Small intestine (tissue), 7 donors: ENCODE data around the gene SLC39A5. TPM values are rescaled to one million over a fixed set of nuclear protein-coding genes. Genes with fewer than 3 reads are reported as not detected.
"Not testable (repeated sequence)": the region's sequence is repeated elsewhere in the genome, so short reads cannot be mapped to it uniquely, and the experiment has no call there.

Source experiments
- DNase-seq, 2 donors: peaks; one replicate each; pipeline versions ENCODE4 v3.0.0 to v3.0.0-alpha.2; 2013
- FAIRE-seq: peaks from 2 replicates; lab custom pipeline; 2012; peaks lifted over from hg19 to GRCh38; lab: Jason Lieb, UNC
- H3K27ac ChIP-seq, 3 donors: one replicate each; pipeline ENCODE4 v1.5.1; 2013; ENCODE audit warnings: low read length in 2 of 3, mild to moderate bottlenecking in 2 of 3, control low read depth in 1 of 3, inconsistent platforms in 1 of 3, low read depth in 1 of 3, moderate library complexity in 1 of 3
- H3K27me3 ChIP-seq, 3 donors: one replicate each; pipeline ENCODE4 v1.6.1; 2013; ENCODE audit warnings: low read length in 3 of 3, inconsistent platforms in 1 of 3; ENCODE audit not compliant: control insufficient read depth in 3 of 3, insufficient read depth in 3 of 3
- H3K36me3 ChIP-seq, 3 donors: one replicate each; pipeline ENCODE4 v1.6.1; 2013; ENCODE audit warnings: low read length in 3 of 3, inconsistent platforms in 1 of 3, low read depth in 1 of 3, mild to moderate bottlenecking in 1 of 3, moderate library complexity in 1 of 3; ENCODE audit not compliant: control insufficient read depth in 3 of 3, insufficient read depth in 2 of 3
- H3K4me1 ChIP-seq, 3 donors: one replicate each; pipeline ENCODE4 v1.6.1; 2013; ENCODE audit warnings: low read length in 2 of 3, inconsistent platforms in 1 of 3, low read depth in 1 of 3, mild to moderate bottlenecking in 1 of 3, moderate library complexity in 1 of 3; ENCODE audit not compliant: control insufficient read depth in 3 of 3, insufficient read depth in 2 of 3
- H3K4me3 ChIP-seq, 3 donors: one replicate each; pipeline ENCODE4 v1.5.1; 2013; ENCODE audit warnings: low read length in 3 of 3, control low read depth in 1 of 3, inconsistent platforms in 1 of 3, low read depth in 1 of 3, mild to moderate bottlenecking in 1 of 3, moderate library complexity in 1 of 3
- H3K9me3 ChIP-seq, 2 donors: one replicate each; pipeline ENCODE4 v1.6.1; 2013; ENCODE audit warnings: low read depth in 1 of 2, low read length in 1 of 2; ENCODE audit not compliant: control insufficient read depth in 2 of 2, insufficient read depth in 1 of 2
- WGBS, 3 donors: extraction: QIAGEN DNeasy Blood & Tissue Kit; methylation state at CpG; one replicate each; pipeline ENCODE4 v1.1.7; 2013; 5-methylcytosine and 5-hydroxymethylcytosine counted together
- polyA plus RNA-seq, 4 donors: library from polyadenylated mRNA; stranded (reverse) in 3 of 4; unstranded in 1 of 4; fragments of 200-250 nt in 3 of 4; fragments of 120-200 nt in 1 of 4; gene quantifications; one replicate each; pipeline versions ENCODE4 v1.2.1 to v1.2.3, GENCODE V29; 2013
- donor health status: healthy with polysubstance abuse.
- donor health status: control.
- donor health status: control.
- donor health status: Bipolar disorder and iron deficiency.
- donor health status: healthy.

Gene SLC39A5
- polyA plus RNA-seq, 4 donors, result 178 to 689 (median 367) TPM

GRCh38 chr12:56274299-56274698, 44.4 kb downstream of the SLC39A5 start:
- WGBS, 3 donors, result 94 to 100% (median 94%) methylated on average over 2 of the region's 2 CpGs
- peaks cover 13 to 64% (median 30%) of the 10 kb centered on the region in 3 donors for H3K36me3 ChIP-seq
- no peak overlapping the region for H3K27ac ChIP-seq
- FAIRE-seq (no peak), DNase-seq (no peak)
- H3K27me3 ChIP-seq, result no peaks in the 10 kb centered on the region
- H3K9me3 ChIP-seq, result no peaks in the 10 kb centered on the region
- no peaks in the 10 kb centered on the region for H3K4me1 ChIP-seq
- H3K4me3 ChIP-seq, result no peak overlapping the region

GRCh38 chr12:56278905-56279304, 49.1 kb downstream of the SLC39A5 start:
- 94 to 97% (median 97%) methylated on average over 3 of the region's 3 CpGs for WGBS, 3 donors
- no peak for DNase-seq
- Histone ChIP-seq H3K9me3 (no peaks in the 10 kb centered on the region), H3K4me3 (no peak overlapping the region), H3K27me3 (no peaks in the 10 kb centered on the region), H3K27ac (no peak overlapping the region), H3K36me3 (peaks cover 20 to 79% (median 24%) of the 10 kb centered on the region in 3 donors), H3K4me1 (no peaks in the 10 kb centered on the region)
- FAIRE-seq, result no peak

GRCh38 chr12:56280849-56281248, 51.0 kb downstream of the SLC39A5 start:
- no peak for FAIRE-seq
- Histone ChIP-seq H3K36me3 (peaks cover 14 to 76% (median 20%) of the 10 kb centered on the region in 3 donors), H3K9me3 (no peaks in the 10 kb centered on the region), H3K27me3 (no peaks in the 10 kb centered on the region), H3K27ac (no peak overlapping the region), H3K4me3 (no peak overlapping the region), H3K4me1 (no peaks in the 10 kb centered on the region)
- DNase-seq, result no peak

- Histone ChIP-seq H3K4me1 (peaks cover 0 to 3% (median 0%) of the 10 kb centered on the region in 3 donors), H3K4me3 (no peak overlapping the region), H3K9me3 (no peaks in the 10 kb centered on the region), H3K27me3 (no peaks in the 10 kb centered on the region), H3K27ac (no peak overlapping the region), H3K36me3 (peaks cover 16 to 69% (median 24%) of the 10 kb centered on the region in 3 donors)
- FAIRE-seq (no peak), DNase-seq (no peak)
- 82 to 92% (median 87%) methylated on average over 6 of the region's 6 CpGs for WGBS, 3 donors
Observed at GRCh38 chr12:56282030-56282429, 52.2 kb downstream of the SLC39A5 start.

GRCh38 chr12:56282579-56282978, 52.7 kb downstream of the SLC39A5 start:
- no peaks in the 10 kb centered on the region for H3K9me3 ChIP-seq
- H3K36me3 ChIP-seq, result peaks cover 16 to 69% (median 25%) of the 10 kb centered on the region in 3 donors
- H3K27ac ChIP-seq, result no peak overlapping the region
- FAIRE-seq, result no peak
- no peak overlapping the region for H3K4me3 ChIP-seq
- no peak for DNase-seq
- H3K27me3 ChIP-seq, result no peaks in the 10 kb centered on the region
- peaks cover 0 to 3% (median 0%) of the 10 kb centered on the region in 3 donors for H3K4me1 ChIP-seq
- WGBS, 3 donors, result 95 to 97% (median 96%) methylated on average over 2 of the region's 2 CpGs

GRCh38 chr12:56284263-56284662, 54.4 kb downstream of the SLC39A5 start:
- 90 to 94% (median 93%) methylated on average over 5 of the region's 5 CpGs for WGBS, 3 donors
- not testable (repeated sequence) for H3K9me3 ChIP-seq, DNase-seq, H3K4me3 ChIP-seq, H3K27ac ChIP-seq, H3K4me1 ChIP-seq, H3K27me3 ChIP-seq, FAIRE-seq
- peaks cover 16 to 59% (median 18%) of the 10 kb centered on the region in 3 donors for H3K36me3 ChIP-seq

GRCh38 chr12:56286044-56286830, 56.4 kb downstream of the SLC39A5 start:
- 42 to 49% (median 49%) methylated on average over 4 of the region's 4 CpGs for WGBS, 3 donors
- DNase-seq, result no peak
- H3K36me3 ChIP-seq, result peaks cover 12 to 56% (median 19%) of the 10 kb centered on the region in 3 donors
- H3K4me3 ChIP-seq, result no peak overlapping the region
- no peaks in the 10 kb centered on the region for H3K27me3 ChIP-seq
- H3K27ac ChIP-seq, result no peak overlapping the region
- H3K9me3 ChIP-seq, result no peaks in the 10 kb centered on the region
- peaks cover 0 to 3% (median 0%) of the 10 kb centered on the region in 3 donors for H3K4me1 ChIP-seq
- no peak for FAIRE-seq
